ENCODE data around the gene RABGAP1L.
"Not testable (repeated sequence)": the region's sequence is repeated elsewhere in the genome, so short reads cannot be mapped to it uniquely, and the experiment has no call there.

GRCh38 chr1:175023922-175024242 is 864.6 kb downstream of the RABGAP1L start:
- TF ChIP-seq CTCF (IDR thresholded peaks at IDR 0.05; ENCODE audit: low read depth, low read length); POLR2A (IDR thresholded peaks at IDR 0.05; ENCODE audit: extremely low read depth, insufficient read length): not testable (repeated sequence)
